Measurements from ENCODE around the gene FBXL4. TPM values are rescaled to one million over a fixed set of nuclear protein-coding genes. Genes with fewer than 3 reads are reported as not detected.

The FBXL4 gene
- total RNA-seq, 1 experiment from 2014 or later: 5.1 TPM

DNA sequence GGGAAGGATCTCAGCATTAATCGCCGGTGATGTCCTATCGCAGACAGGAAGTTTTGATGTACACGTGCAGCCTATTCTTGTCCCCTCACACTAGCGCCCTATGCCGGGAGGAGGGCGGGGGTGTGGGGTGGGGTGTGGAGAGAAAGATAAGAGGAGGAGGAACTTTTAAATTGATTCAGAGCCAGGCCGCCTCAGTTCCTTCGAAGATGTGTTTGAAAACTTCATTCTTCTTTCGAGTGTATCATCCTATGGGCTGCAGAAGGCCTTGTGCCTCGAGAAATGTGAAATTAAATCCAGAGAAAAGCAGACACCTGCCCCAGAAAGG is 115.8 kb downstream of the FBXL4 start:
- Histone ChIP-seq H3K56ac (ENCODE audit: insufficient read length, low read depth, low read length) (no peak overlapping the region), H3K9ac (ENCODE audit: extremely low read depth, insufficient read length, low read length) (no peak overlapping the region), H2BK20ac (ENCODE audit: low read depth, low read length, poor library complexity, severe bottlenecking) (no peak overlapping the region), H2BK12ac (ENCODE audit: insufficient read length, low read depth, low read length) (no peak overlapping the region), H4K5ac (ENCODE audit: insufficient read length, low read depth, low read length) (no peak overlapping the region), H2BK120ac (ENCODE audit: low read depth, low read length, poor library complexity, severe bottlenecking) (no peak overlapping the region), H3K18ac (ENCODE audit: insufficient read length, low read depth, low read length) (no peak overlapping the region), H3K79me2 (ENCODE audit: insufficient read depth, low read length) (no peaks in the 10 kb centered on the region), H3K14ac (ENCODE audit: insufficient read depth, low read length) (no peak overlapping the region), H2AFZ (ENCODE audit: low read length) (no peak overlapping the region), H3K9me3 (ENCODE audit: control insufficient read depth, low read depth, low read length) (no peaks in the 10 kb centered on the region), H4K8ac (replicated peaks; ENCODE audit: insufficient read length, low read depth, low read length) (no peak overlapping the region), H3K4me1 (ENCODE audit: insufficient read depth, low read length) (peaks cover 7% of the 10 kb centered on the region; the same call in 1 of the 2 replicates), H4K91ac (ENCODE audit: insufficient read length, low read depth, low read length) (no peak overlapping the region), H3K79me1 (ENCODE audit: insufficient read depth, low read depth, low read length, poor library complexity, severe bottlenecking) (no peaks in the 10 kb centered on the region), H3K27me3 (ENCODE audit: insufficient read depth, low read length) (peaks cover 80% of the 10 kb centered on the region), H3K23me2 (ENCODE audit: insufficient read length, low read depth, low read length, poor library complexity, severe bottlenecking) (peaks cover 42% of the 10 kb centered on the region), H3K4ac (ENCODE audit: low read depth, low read length) (no peak overlapping the region), H3K27ac (ENCODE audit: insufficient read length, low read depth, low read length) (no peak overlapping the region), H2AK5ac (ENCODE audit: insufficient read length, low read length) (no peak overlapping the region), H3T11ph (ENCODE audit: low read length) (no peak overlapping the region), H2BK15ac (ENCODE audit: low read depth, low read length) (no peak overlapping the region), H3K23ac (ENCODE audit: insufficient read length, low read depth, low read length) (no peak overlapping the region), H2BK5ac (ENCODE audit: insufficient read length, low read length) (no peak overlapping the region), H3K4me2 (ENCODE audit: insufficient read depth, insufficient read length, low read length) (peak overlapping the region; percentile 75), H4K20me1 (ENCODE audit: control insufficient read depth, insufficient read depth, insufficient read length) (no peaks in the 10 kb centered on the region)
- H3K4me3 Mint-ChIP-seq: peak overlapping the region; percentile 35 to 78
- H3K36me3 Mint-ChIP-seq (ENCODE audit: insufficient read depth in 1 of 3, low read depth in 3 of 3): no peaks in the 10 kb centered on the region; a peak in 1 of 7 replicates
- WGBS (ENCODE audit: extremely low coverage, insufficient read length, low lambda C conversion rate): no CpG with 5 or more reads among the region's 11 CpGs
- peaks cover 49 to 63% of the 10 kb centered on the region in 2 experiments for H3K4me1 Mint-ChIP-seq
- H3K27ac Mint-ChIP-seq: no peak overlapping the region
- no peak for DNase-seq
- H3K9me3 Mint-ChIP-seq: peaks cover 0 to 7% of the 10 kb centered on the region in 2 experiments; a peak in 3 of 5 replicates
- H3K27me3 Mint-ChIP-seq (ENCODE audit: low read depth): peaks cover 98% of the 10 kb centered on the region
- TF ChIP-seq, protein P1, sequence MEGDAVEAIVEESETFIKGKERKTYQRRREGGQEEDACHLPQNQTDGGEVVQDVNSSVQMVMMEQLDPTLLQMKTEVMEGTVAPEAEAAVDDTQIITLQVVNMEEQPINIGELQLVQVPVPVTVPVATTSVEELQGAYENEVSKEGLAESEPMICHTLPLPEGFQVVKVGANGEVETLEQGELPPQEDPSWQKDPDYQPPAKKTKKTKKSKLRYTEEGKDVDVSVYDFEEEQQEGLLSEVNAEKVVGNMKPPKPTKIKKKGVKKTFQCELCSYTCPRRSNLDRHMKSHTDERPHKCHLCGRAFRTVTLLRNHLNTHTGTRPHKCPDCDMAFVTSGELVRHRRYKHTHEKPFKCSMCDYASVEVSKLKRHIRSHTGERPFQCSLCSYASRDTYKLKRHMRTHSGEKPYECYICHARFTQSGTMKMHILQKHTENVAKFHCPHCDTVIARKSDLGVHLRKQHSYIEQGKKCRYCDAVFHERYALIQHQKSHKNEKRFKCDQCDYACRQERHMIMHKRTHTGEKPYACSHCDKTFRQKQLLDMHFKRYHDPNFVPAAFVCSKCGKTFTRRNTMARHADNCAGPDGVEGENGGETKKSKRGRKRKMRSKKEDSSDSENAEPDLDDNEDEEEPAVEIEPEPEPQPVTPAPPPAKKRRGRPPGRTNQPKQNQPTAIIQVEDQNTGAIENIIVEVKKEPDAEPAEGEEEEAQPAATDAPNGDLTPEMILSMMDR (conservative IDR thresholded peaks at IDR 0.05): no peak

Data from H9 (cell line).